PC-9 (cell line): ENCODE data around the gene TMEM255A. TPM values are rescaled to one million over a fixed set of nuclear protein-coding genes. Genes with fewer than 3 reads are reported as not detected.

Source experiments
- BruUV-seq: library from RNA; stranded (reverse); fragments of 400-500 nt; replicated peaks from 2 replicates; lab custom pipeline; 2021; lab: Mats Ljungman, UMichigan
- CTCF ChIA-PET: fragments of 300-600 bp; sonication (Branson Sonifier 250); formaldehyde crosslinking; loops from one replicate; lab custom pipeline; 2022; ENCODE audit warnings: antibody characterized with exemption; lab: Charles Lee
- POLR2A ChIA-PET: fragments of 300-600 bp; sonication (Branson Sonifier 250); formaldehyde crosslinking; loops from one replicate; lab custom pipeline; 2022; ENCODE audit warnings: antibody characterized with exemption; ENCODE audit not compliant: unreplicated experiment; lab: Charles Lee
- DNase-seq, 2 experiments: peaks; one replicate each; pipeline versions ENCODE4 v3.0.0 to v3.0.0-alpha.2; 2015 to 2022; ENCODE audit warnings: mixed read lengths in 1 of 2
- H2AFZ ChIP-seq: fragments of 200-600 bp; sonication (generic); 2 replicates; pipeline ENCODE4 v1.8.1; 2017; ENCODE audit warnings: antibody characterized with exemption
- H3F3A ChIP-seq: fragments of 200-600 bp; sonication (generic); 2 replicates; pipeline ENCODE4 v1.8.1; 2017; ENCODE audit warnings: antibody characterized with exemption, mild to moderate bottlenecking, low read depth; ENCODE audit not compliant: insufficient read depth
- H3K27ac ChIP-seq: fragments of 200-600 bp; sonication (generic); 2 replicates; pipeline ENCODE4 v1.6.1; 2016; ENCODE audit warnings: mixed run types
- H3K27me3 ChIP-seq: fragments of 200-600 bp; sonication (generic); 2 replicates; pipeline ENCODE4 v1.6.1; 2016; ENCODE audit warnings: low read depth, mixed run types; ENCODE audit not compliant: insufficient read depth
- H3K36me3 ChIP-seq: fragments of 200-600 bp; sonication (generic); 2 replicates; pipeline ENCODE4 v1.6.1; 2016; ENCODE audit warnings: low read depth, mixed run types
- H3K4me1 ChIP-seq: fragments of 200-600 bp; sonication (generic); replicated peaks from 2 replicates; pipeline ENCODE4 v1.6.1; 2016; ENCODE audit warnings: mixed run types; ENCODE audit not compliant: insufficient read depth
- H3K4me2 ChIP-seq: fragments of 200-600 bp; sonication (generic); 2 replicates; pipeline ENCODE4 v1.6.1; 2017; ENCODE audit warnings: mixed run types
- H3K4me3 ChIP-seq: fragments of 200-600 bp; sonication (generic); 2 replicates; pipeline ENCODE4 v1.6.1; 2016; ENCODE audit warnings: mixed run types
- H3K79me2 ChIP-seq: fragments of 200-600 bp; sonication (generic); 2 replicates; pipeline ENCODE4 v1.6.1; 2017; ENCODE audit warnings: low read depth, mixed run types
- H3K9me2 ChIP-seq: fragments of 200-600 bp; sonication (generic); 2 replicates; pipeline ENCODE4 v1.8.1; 2017; ENCODE audit warnings: mild to moderate bottlenecking; ENCODE audit not compliant: insufficient read depth
- H3K9me3 ChIP-seq: fragments of 200-600 bp; sonication (generic); 2 replicates; pipeline ENCODE4 v1.8.1; 2016; ENCODE audit warnings: low read depth; ENCODE audit not compliant: insufficient read depth
- H4K20me1 ChIP-seq: fragments of 200-600 bp; sonication (generic); 2 replicates; pipeline ENCODE4 v1.8.1; 2017; ENCODE audit not compliant: insufficient read depth
- CTCF ChIP-seq: fragments of 200-600 bp; sonication (generic); conservative IDR thresholded peaks from 2 replicates; pipeline ENCODE4 v1.6.1; 2017; ENCODE audit warnings: mixed run types, antibody characterized with exemption, mild to moderate bottlenecking, moderate library complexity
- EZH2 ChIP-seq: fragments of 200-600 bp; sonication (generic); IDR thresholded peaks from 2 replicates; pipeline ENCODE4 v1.8.0; 2017; ENCODE audit warnings: antibody characterized with exemption, low read depth
- intact Hi-C: fragments of 100-400 bp; cut with micrococcal nuclease; formaldehyde crosslinking; loops from one replicate; pipeline ENCODE4 v1.10.0; 2022; ENCODE audit not compliant: unreplicated experiment
- total RNA-seq: library from RNA; stranded (reverse); gene quantifications from 2 replicates; pipeline ENCODE4 v1.2.3, GENCODE V29; 2021

TMEM255A gene
- total RNA-seq, 1 experiment from 2014 or later: 16.7 TPM

GRCh38 chrX:120315776-120316175 lies 4.5 kb upstream of the TMEM255A start:
- H3K27ac ChIP-seq: peak overlapping the region; percentile 85
- H4K20me1 ChIP-seq: no peaks in the 10 kb centered on the region
- intact Hi-C loops: loop anchor here (2.0 to 10.0 kb wide), 3 partner anchors 65 to 419 kb away; partner anchors contain the start of gene ZBTB33
- ChIA-PET CTCF (interaction anchor here (0.6 kb wide), 1 partner anchor 202 kb away, joined by 3 read pairs; no protein-coding TSS in a partner anchor), POLR2A (interaction anchor here (0.6 kb wide), 1 partner anchor 525 kb away, joined by 4 read pairs; the partner anchor contains the start of gene RPL39)
- peak; percentile 44 to 89 for DNase-seq
- H3K79me2 ChIP-seq: no peaks in the 10 kb centered on the region
- peak overlapping the region; percentile 61; the same call in 1 of the 2 replicates for H2AFZ ChIP-seq
- no peak overlapping the region for H3K4me3 ChIP-seq
- no peaks in the 10 kb centered on the region for H3K9me3 ChIP-seq
- TF ChIP-seq EZH2 (no peak), CTCF (no peak)
- peak overlapping the region; percentile 52 for H3K4me2 ChIP-seq
- H3K36me3 ChIP-seq: no peaks in the 10 kb centered on the region
- H3K4me1 ChIP-seq: peaks cover 41% of the 10 kb centered on the region
- peaks cover 25% of the 10 kb centered on the region for H3F3A ChIP-seq
- H3K27me3 ChIP-seq: no peaks in the 10 kb centered on the region
- BruUV-seq: no TSS peak
- H3K9me2 ChIP-seq: no peaks in the 10 kb centered on the region

GRCh38 chrX:120311727-120312063 lies 434 bp upstream of the TMEM255A start:
- no peak overlapping the region for H2AFZ ChIP-seq
- peaks cover 24% of the 10 kb centered on the region for H3K4me1 ChIP-seq
- no peak overlapping the region for H3K4me3 ChIP-seq
- H3F3A ChIP-seq: peaks cover 12% of the 10 kb centered on the region; the same call in 1 of the 2 replicates
- H3K27ac ChIP-seq: no peak overlapping the region
- POLR2A ChIA-PET: no interaction called here
- intact Hi-C loops: loop anchor here (10.0 kb wide), 1 partner anchor 423 kb away; no protein-coding TSS in a partner anchor
- no peaks in the 10 kb centered on the region for H3K27me3 ChIP-seq
- H3K36me3 ChIP-seq: no peaks in the 10 kb centered on the region
- H3K79me2 ChIP-seq: no peaks in the 10 kb centered on the region
- BruUV-seq: no TSS peak
- no peak for DNase-seq
- H4K20me1 ChIP-seq: no peaks in the 10 kb centered on the region
- H3K9me2 ChIP-seq: no peaks in the 10 kb centered on the region
- H3K4me2 ChIP-seq: peak overlapping the region; percentile 95; the same call in 1 of the 2 replicates
- TF ChIP-seq EZH2 (no peak), CTCF (no peak)
- CTCF ChIA-PET: no interaction called here
- no peaks in the 10 kb centered on the region for H3K9me3 ChIP-seq

GRCh38 chrX:120309873-120310705 lies 1.2 kb downstream of the TMEM255A start:
- TF ChIP-seq EZH2 (no peak), CTCF (no peak)
- intact Hi-C loops: loop anchor here (1.0 to 10.0 kb wide), 3 partner anchors 60 to 425 kb away; partner anchors contain the start of gene ZBTB33
- Histone ChIP-seq H3F3A (no peaks in the 10 kb centered on the region), H3K4me1 (peaks cover 8% of the 10 kb centered on the region; the same call in 1 of the 2 replicates), H3K36me3 (no peaks in the 10 kb centered on the region), H3K4me3 (peak overlapping the region; percentile 60), H3K4me2 (peak overlapping the region; percentile 95), H3K27me3 (no peaks in the 10 kb centered on the region), H4K20me1 (no peaks in the 10 kb centered on the region), H3K9me3 (no peaks in the 10 kb centered on the region), H3K9me2 (no peaks in the 10 kb centered on the region), H3K79me2 (no peaks in the 10 kb centered on the region), H2AFZ (peak overlapping the region; percentile 85), H3K27ac (no peak overlapping the region)
- ChIA-PET POLR2A (interaction anchor here (0.7 kb wide), 2 partner anchors 59 to 170 kb away, joined by 3 to 5 read pairs; partner anchors contain the start of gene ZBTB33), CTCF (interaction anchor here (1.3 kb wide), 1 partner anchor 142 kb away, joined by 4 read pairs; no protein-coding TSS in a partner anchor)
- BruUV-seq: TSS peak; percentile 71
- DNase-seq: peak; percentile 51 to 71
